Stimulated activated CD4-positive, alpha-beta T cell treated with anti-CD3 and anti-CD28 coated beads, Interleukin-4, amount 100 ng/mL, for 24 hours (primary cell): Measurements from ENCODE around the gene PITX1.
"Not testable (repeated sequence)": the region's sequence is repeated elsewhere in the genome, so short reads cannot be mapped to it uniquely, and the experiment has no call there.

Experiments
- DNase-seq: peaks from one replicate; pipeline ENCODE4 v3.0.0-alpha.2; 2020

The PITX1 gene

GRCh38 chr5:135008981-135009735 lies 24.9 kb downstream of the PITX1 start:
- no peak for DNase-seq

- no peak for DNase-seq
Measured at GRCh38 chr5:135008556-135008955, 25.5 kb downstream of the PITX1 start.

DNA sequence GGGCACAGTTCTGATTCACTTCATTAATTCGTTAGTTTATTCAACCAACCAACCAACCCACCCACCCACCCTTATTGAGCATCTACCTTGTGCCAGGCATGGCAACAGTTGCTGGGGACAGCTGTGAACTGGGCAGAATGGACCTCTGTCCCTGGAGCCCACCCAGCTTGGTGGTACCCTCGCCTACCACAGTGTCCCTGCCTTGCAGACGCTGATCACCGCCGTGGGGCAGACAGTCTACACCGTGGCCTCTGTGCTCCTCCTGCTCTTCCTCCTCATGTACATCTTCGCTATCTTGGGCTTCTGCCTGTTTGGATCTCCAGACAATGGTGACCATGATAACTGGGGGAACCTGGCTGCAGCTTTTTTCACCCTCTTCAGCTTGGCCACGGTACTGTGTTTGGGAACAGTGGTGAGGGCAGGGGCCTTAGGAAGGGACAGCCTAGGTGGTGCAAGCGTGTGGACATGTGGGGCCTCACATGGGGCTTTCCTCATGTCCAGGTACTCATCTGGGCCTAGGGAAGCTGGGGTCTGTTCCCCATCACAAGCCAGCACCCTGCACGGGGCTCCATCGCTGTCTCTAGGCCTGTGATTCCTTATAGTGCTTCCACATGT lies 26.2 kb downstream of the PITX1 start:
- DNase-seq: no peak

DNA sequence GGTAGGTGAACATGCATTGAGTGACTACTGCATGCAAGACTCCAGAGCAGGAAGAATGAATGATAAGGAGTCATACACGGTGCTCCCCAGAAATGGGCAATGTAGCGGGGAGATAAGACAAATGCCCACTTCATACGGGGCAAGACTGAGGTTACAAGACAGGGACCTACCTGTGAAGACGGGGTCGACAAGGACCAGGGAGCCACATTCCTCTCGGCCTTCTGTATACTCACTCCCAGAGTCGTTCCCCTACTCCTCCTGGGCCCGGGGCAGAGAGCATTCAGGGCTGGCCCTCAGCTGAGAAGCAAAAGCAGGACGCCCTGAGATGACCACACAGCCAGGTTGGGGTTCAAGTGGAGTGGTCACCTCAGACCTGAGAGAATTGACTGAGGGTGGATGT lies 26.7 kb downstream of the PITX1 start:
- DNase-seq: no peak

DNA sequence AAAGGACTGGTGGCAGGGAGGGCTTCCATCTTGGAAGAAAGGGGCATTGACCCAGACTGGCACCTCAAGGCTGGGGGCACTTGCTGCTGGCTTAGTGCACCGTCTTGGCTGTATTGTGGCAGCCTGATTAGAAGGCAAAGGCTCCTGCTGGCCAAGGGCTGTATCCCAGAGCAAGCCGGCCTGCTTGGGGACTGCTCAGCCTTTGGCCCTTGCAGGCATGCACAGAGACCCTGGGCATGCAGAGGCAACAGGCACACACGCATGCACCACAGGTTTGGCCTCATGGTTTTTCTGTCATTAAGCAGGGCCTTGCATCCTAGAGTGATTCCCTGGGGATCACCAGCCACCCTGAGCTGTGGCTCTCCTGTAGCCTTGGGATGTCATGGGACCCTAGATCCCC lies 29.0 kb downstream of the PITX1 start:
- no peak for DNase-seq

GRCh38 chr5:135004376-135004775 lies 29.7 kb downstream of the PITX1 start:
- DNase-seq: no peak

DNA sequence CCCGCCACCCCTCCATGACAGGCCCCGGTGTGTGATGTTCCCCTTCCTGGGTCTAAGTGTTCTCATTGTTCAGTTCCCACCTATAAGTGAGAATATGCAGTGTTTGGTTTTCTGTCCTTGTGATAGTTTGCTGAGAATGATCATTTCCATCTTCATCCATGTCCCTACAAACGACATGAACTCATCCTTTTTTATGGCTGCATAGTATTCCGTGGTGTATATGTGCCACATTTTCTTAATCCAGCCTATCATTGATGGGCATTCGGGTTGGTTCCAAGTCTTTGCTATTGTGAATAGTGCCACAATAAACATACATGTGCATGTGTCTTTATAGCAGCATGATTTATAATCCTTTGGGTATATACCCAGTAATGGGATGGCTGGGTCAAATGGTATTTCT lies 36.0 kb downstream of the PITX1 start:
- DNase-seq: not testable (repeated sequence)

- DNase-seq: no peak
Measured at GRCh38 chr5:134997015-134997414, 37.0 kb downstream of the PITX1 start.

DNA sequence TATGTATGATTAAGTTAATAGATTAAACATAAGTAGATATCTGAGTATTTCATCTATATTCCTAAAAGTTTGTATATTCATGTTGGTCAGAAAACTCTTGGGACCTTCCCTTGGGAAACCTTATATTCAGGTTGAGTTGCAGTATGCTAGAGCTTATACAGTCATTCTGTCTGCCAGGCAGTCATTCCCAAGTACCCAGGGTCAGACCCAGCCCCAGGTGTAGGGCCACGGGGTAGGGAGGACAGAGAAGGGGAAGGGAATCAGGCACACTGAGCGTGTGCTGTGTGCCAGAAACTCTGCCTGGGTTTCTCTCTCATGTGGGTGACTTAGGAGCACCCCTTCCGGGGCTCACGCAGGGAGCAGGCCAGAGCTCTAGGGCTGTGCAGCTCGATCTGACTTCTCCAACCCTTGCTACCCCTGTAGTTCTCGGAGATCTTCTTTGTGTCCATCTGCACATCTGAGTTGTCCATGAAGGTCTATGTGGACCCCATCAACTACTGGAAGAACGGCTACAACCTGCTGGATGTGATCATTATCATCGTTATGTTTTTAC lies 38.1 kb downstream of the PITX1 start:
- DNase-seq: no peak

DNA sequence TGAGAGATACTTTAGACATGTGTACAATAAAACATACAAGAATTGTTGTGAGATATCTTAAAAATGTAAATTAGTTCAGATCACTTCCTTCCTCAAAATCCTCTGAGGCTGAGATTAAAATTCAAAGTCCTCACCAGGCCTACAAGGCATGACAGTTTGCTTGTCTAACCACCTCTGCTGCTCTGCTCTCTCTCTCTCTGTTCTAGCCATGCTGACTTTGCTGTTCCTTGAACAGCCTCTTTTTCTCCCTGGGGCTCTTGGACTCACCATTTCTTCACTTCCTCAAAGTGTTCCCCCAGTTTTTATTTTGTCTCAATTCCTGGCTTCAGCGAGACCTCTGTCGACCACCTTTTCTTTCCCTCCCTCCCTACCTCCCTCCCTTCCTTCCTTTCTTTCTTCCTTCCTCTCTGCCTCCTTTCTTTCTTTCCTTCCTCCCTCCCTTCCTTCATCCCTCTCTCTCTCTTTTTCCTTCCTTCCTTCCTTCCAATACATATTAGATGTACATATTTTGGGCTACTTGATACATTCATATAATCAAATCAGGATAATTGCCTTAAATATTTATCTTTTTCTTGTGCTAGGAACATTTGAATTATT lies 39.4 kb downstream of the PITX1 start:
- no peak for DNase-seq

GRCh38 chr5:134993161-134993560 lies 40.9 kb downstream of the PITX1 start:
- DNase-seq: no peak

GRCh38 chr5:134992148-134992547 lies 41.9 kb downstream of the PITX1 start:
- DNase-seq: no peak

GRCh38 chr5:134990183-134990582 lies 43.8 kb downstream of the PITX1 start:
- DNase-seq: not testable (repeated sequence)

DNA sequence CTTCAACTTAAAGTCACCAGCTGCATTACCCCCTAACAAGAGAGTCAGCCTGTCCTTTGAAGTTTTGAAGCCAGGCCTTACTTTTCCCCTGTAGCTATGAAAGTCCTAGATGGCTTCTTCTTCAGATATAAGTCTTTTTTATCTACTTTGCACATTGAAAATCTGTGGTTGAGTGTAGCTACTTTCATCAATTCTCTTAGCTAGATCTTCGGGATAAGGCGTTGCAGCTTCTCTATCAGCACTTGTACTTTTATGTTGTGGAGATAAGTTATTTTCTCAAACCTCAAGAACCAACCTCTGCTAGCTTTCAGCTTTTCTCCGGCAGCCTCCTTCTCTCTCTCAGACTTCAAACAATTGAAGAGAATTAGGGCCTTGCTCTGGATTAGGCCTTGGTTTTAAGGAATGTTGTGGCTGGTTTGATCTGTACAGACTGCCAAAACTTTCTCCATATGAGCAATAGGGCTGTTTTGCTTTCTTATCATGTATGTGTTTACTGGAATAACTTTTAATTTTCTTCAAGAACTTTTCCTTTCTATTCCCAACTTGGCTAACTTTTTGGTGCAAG lies 44.7 kb downstream of the PITX1 start:
- no peak for DNase-seq

DNA sequence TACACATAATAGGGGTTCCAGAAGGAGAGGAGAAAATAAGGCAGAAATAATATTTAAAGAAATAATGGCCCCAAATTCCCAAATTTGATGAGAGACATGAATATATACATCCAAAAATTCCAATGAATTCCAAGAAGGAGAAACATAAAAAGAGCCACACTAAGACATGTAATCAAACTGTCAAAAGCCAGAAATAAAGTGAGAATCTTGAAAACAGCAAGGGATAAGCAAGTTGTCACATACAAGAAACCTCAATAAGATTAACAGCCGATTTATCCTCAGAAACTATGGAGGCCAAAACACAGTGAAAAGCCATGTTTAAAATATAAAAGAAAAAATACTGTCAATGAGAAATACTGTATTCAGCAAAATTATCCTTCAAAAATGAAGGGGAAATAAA lies 51.8 kb downstream of the PITX1 start:
- DNase-seq: no peak

DNA sequence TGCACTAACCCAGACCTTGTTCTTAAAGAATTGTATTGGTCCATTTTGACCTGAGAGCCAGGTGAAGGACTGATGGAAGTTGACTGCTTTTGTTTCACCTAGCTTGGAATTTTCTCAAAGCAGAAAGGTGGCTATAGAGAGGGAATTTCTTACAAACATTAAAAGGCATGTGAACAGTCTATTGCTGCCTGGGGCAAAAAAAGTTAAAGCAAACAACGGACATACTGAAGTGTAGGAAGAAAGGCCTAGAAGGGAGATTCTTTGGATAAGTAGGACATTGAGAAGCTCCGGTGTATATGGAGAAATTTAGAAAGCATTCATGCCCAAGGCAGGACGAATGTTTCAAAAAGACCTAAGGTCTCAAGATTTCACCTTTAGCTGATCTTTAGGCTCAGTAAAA lies 54.6 kb downstream of the PITX1 start:
- DNase-seq: no peak
